Fibroblast of lung (primary cell): Measurements from ENCODE around the gene PCK2.

Experiments used
- EZH2 ChIP-seq: IDR thresholded peaks from 2 replicates; pipeline ENCODE4 v1.5.1; 2012; ENCODE audit warnings: low read length, control low read depth, mild to moderate bottlenecking; ENCODE audit errors: missing control alignments
- TF ChIP-seq, protein P1 (sequence below), 2 donors: IDR thresholded peaks in 1 of 2; conservative IDR thresholded peaks in 1 of 2; 1 replicate in 1 of 2; 2 replicates in 1 of 2; pipeline ENCODE4 v1.5.1; 2011 to 2012; ENCODE audit warnings: low read length in 2 of 2, control low read depth in 1 of 2, inconsistent platforms in 1 of 2, low read depth in 1 of 2, mild to moderate bottlenecking in 1 of 2

DNA sequence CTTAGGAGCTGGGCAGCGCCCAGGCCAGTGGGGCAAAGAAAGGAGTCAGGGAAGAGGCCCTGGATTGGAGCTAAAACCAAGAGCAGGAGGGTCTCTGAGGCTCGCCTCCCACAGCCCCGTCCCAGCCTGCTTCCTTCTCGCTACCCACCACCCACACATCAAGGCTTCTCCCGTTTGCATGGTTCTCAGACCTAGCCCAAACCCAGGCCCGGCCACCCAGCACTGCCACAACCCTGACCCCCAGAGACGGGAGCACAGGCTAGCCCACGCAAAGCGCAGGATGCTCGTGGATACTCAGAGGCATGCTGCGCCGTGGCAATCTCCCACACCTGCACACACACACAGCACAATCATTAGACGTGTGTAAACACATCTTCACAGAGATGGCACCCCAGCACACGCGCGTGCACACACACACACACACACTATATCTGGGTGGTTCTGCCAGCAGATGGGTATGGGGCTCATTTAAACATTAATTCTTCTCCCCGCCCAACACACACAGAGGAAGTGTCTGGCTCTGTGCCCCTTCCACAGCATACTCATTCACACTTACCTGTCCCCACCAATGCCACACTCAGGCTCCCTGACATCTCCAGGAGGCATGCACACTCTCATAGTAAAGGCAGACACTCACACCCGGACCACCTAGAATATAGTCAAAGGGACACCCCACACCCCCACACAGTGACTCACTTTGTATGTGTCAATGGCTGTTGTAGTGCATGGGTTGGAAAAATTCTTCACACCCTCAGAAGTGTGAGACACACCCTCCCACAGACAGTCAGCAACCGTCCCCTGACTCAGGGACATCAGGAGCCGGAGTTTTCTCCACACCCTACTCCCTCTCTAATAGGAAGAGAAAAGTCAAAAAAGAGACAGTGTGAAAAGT, 41.2 kb upstream of the PCK2 start:
- TF ChIP-seq, protein P1, sequence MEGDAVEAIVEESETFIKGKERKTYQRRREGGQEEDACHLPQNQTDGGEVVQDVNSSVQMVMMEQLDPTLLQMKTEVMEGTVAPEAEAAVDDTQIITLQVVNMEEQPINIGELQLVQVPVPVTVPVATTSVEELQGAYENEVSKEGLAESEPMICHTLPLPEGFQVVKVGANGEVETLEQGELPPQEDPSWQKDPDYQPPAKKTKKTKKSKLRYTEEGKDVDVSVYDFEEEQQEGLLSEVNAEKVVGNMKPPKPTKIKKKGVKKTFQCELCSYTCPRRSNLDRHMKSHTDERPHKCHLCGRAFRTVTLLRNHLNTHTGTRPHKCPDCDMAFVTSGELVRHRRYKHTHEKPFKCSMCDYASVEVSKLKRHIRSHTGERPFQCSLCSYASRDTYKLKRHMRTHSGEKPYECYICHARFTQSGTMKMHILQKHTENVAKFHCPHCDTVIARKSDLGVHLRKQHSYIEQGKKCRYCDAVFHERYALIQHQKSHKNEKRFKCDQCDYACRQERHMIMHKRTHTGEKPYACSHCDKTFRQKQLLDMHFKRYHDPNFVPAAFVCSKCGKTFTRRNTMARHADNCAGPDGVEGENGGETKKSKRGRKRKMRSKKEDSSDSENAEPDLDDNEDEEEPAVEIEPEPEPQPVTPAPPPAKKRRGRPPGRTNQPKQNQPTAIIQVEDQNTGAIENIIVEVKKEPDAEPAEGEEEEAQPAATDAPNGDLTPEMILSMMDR (conservative IDR thresholded peaks at IDR 0.05 in 1 of 2, IDR thresholded peaks at IDR 0.05 in 1 of 2; ENCODE audit: low read depth in 1 of 2, low read length in 2 of 2) = no peak
- no peak for TF ChIP-seq EZH2
